ENCODE data around the gene NPRL2.

NPRL2 gene

DNA sequence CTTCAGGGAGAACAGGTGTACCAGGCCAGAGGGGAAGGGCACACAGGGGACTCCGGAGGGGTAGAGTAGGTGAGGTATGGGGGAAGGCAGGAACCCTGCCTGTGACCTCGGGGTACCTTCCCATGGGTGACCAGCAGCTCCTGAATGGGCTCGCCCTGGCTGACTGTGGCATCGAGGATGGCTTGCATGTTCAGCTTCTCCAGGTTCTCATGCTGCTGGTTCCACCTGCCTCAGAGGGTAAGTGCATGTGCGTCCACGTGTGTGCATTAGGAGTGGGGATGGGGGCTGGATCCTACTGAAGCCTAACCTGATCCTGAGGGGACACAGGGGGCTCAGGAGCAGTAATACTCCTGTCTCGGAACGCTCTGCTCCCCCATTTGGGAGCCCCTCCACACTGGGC, 5.6 kb downstream of the NPRL2 start:
- no peak for DNase-seq (ENCODE audit: low spot score)
- TF ChIP-seq, protein P1, sequence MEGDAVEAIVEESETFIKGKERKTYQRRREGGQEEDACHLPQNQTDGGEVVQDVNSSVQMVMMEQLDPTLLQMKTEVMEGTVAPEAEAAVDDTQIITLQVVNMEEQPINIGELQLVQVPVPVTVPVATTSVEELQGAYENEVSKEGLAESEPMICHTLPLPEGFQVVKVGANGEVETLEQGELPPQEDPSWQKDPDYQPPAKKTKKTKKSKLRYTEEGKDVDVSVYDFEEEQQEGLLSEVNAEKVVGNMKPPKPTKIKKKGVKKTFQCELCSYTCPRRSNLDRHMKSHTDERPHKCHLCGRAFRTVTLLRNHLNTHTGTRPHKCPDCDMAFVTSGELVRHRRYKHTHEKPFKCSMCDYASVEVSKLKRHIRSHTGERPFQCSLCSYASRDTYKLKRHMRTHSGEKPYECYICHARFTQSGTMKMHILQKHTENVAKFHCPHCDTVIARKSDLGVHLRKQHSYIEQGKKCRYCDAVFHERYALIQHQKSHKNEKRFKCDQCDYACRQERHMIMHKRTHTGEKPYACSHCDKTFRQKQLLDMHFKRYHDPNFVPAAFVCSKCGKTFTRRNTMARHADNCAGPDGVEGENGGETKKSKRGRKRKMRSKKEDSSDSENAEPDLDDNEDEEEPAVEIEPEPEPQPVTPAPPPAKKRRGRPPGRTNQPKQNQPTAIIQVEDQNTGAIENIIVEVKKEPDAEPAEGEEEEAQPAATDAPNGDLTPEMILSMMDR (IDR thresholded peaks at IDR 0.05; ENCODE audit: extremely low read depth, missing control alignments), result no peak

DNA sequence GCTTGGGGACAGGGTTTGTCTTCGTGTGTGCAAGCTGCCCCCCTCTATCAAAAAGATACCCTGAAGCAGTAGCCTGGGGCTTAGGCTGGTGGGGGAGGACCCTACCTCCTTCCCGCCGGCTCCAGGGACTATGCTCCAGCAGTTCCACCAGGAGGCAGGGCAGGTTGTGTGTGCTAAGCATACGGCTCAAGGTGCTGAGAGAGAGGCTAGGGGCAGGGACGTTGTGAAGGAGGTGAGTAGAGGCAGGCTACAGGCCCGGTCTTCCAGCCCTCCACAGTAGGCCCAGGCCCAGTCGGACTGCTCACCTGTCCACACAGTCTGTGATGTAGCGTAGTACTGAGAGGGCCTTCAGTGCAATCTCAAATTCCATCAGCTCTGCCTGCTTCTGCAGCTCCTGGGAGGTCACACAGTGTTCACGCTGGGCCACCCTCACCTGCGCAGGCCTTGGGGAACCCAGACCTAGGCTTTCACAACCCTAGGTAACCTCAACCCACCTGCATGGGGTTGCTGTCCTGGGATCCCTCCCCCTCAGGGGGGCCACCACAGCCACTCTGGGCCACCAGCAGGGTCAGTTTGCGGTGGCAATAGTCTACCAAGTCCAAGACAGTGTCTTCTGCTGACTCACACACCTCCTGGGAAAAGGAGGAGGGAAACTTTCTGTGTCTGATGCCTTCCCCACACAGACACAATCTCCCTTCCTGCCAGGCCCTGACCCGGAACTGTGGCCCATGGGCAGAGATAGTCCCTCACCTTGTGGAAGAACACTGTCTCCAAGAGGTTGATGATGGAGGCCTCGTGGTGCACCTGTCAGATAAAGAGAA, 7.6 kb downstream of the NPRL2 start:
- no peak for DNase-seq (ENCODE audit: low spot score)
- TF ChIP-seq, protein P1 (IDR thresholded peaks at IDR 0.05; ENCODE audit: extremely low read depth, missing control alignments), result no peak

DNA sequence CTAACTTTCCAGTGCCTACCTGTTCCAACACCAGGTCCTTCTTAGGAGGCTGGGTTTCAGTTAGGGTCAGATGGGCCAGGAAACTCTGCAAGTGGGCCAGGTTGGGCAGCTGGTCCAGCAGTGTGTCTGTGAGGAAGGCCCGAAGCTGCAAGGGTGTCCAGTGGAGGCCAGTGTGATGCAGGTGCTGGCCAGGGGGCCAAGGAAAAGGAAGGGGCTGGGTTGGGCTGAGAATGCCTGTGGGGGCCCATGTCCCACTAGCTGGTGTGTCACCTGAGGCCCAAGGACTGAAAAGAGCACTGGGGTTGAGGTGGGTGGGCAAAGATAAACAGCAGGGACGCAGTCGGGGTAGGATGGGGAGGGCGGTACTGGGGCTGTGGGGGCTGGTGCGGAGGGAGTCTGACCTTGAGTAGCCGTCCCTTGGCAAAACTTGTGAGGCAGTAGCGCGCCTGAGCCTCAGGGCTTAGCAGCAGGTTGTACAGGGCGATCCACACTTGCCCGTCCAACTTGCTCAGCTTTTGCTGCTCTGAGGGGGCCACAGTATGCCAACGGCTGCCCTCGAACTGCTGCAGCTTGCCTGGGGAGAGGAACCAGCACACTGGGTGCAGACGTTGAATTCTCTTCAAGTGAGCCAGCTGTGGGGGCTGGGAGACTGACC, 8.5 kb downstream of the NPRL2 start:
- TF ChIP-seq, protein P1 (IDR thresholded peaks at IDR 0.05; ENCODE audit: extremely low read depth, missing control alignments), result no peak
- no peak for DNase-seq (ENCODE audit: low spot score)

DNA sequence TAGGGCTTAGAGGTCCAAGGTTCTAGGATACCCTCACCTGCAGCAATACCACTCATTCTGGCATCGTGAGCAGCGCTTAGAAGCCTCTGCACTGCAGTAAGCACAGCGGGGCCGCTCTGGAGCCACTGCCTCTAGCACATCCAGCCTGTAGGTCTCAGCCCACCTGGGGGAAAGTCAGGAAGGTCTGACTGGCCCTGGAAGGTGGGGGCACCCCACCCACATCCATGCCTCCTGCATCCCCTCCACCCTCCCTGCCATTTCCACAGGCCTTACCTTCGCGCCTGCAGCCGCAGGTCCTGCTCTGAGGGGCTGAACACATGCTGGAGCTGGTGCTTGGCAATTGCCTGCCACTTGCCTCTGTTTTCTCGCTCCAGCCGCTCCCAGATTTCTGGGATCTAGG, 9.0 kb downstream of the NPRL2 start:
- no peak for DNase-seq (ENCODE audit: low spot score)
- TF ChIP-seq, protein P1 (IDR thresholded peaks at IDR 0.05; ENCODE audit: extremely low read depth, missing control alignments), result no peak

DNA sequence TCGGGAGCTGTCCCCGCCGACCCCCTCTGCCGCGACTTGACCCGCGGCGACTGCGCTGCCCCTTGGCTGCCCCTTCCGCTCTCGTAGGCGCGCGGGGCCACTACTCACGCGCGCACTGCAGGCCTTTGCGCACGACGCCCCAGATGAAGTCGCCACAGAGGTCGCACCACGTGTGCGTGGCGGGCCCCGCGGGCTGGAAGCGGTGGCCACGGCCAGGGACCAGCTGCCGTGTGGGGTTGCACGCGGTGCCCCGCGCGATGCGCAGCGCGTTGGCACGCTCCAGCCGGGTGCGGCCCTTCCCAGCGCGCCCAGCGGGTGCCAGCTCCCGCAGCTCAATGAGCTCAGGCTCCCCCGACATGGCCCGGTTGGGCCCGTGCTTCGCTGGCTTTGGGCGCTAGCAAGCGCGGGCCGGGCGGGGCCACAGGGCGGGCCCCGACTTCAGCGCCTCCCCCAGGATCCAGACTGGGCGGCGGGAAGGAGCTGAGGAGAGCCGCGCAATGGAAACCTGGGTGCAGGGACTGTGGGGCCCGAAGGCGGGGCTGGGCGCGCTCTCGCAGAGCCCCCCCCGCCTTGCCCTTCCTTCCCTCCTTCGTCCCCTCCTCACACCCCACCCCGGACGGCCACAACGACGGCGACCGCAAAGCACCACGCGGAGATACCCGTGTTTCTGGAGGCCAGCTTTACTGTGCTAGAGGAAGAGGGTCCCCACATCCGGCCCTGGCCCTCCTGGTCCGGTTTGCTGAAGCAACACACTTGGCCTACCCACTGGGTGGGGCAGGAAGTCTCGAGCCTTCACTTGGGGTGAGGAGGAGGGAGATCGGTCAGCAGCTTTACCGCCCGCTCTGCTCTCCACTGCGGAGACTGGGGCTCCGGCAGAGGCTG, 9.9 kb downstream of the NPRL2 start, which contains the start of gene RASSF1:
Gene RASSF1, minus strand, starts transcription at position 389 of the 882 bp plus-strand sequence. Its CDS starts 31 bp downstream, at position 358.
- peak; percentile 79 for DNase-seq (ENCODE audit: low spot score)
- TF ChIP-seq, protein P1 (IDR thresholded peaks at IDR 0.05; ENCODE audit: extremely low read depth, missing control alignments), result no peak

DNA sequence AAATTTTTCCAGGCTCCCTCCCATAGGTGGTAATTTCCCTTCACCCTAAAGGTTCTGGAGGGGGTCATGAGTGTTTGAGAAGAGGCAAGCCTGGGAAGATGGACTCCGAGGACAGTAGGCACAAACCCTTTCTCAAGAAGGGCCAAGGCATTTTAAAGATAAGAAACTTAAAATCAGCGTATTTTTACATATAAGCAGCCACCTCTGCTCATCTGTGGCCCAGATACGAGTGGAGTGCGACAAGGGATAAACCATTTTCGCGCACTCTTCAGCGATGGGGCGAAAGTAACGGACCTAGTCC, 10.5 kb downstream of the NPRL2 start:
- DNase-seq (ENCODE audit: low spot score), result no peak
- TF ChIP-seq, protein P1 (IDR thresholded peaks at IDR 0.05; ENCODE audit: extremely low read depth, missing control alignments), result no peak

Measured in GM20000 (cell line).